GM18870 (cell line): ENCODE data around the gene TOLLIP.
"Not testable (repeated sequence)": the region's sequence is repeated elsewhere in the genome, so short reads cannot be mapped to it uniquely, and the experiment has no call there.

ENCODE experiments used
- ATAC-seq: cut with Tn5 transposase; IDR thresholded peaks from one replicate; pipeline ENCODE4 v1.9.1; 2021; ENCODE audit warnings: moderate library complexity; ENCODE audit not compliant: unreplicated experiment

TOLLIP gene

DNA sequence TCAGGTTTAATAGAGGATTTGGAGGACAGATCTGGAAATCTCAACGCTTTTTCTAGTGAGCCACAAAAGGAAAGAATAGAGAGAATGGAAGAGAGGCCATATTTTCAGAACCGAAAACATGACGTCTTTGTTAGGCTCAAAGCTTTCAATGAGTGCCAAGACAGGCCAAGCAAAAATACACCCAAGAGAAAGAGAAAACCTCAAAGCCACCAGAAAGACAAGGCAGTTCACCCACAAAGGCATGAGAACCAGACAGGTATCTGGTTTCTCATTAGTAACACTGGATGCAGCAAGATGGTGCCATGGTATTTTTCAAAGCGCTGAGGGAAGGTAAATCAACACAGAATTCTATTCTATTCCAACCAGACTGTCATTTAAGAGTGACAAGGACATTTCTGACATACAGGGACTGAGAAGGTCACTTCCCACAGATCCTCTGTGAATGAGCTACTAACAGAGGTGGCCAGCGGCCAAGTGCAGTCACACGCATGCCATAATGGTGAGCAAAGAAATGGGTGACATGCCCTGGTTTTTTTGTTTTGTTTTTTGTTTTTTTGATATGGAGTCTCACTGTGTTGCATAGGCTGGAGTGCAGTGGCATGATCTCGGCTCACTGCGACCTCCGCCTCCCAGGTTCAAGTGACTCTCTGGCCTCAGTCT is 41.9 kb downstream of the TOLLIP start:
- no peak for ATAC-seq

- not testable (repeated sequence) for ATAC-seq
These were observed 42.5 kb downstream of the TOLLIP start for GRCh38 chr11:1266976-1267375.

DNA sequence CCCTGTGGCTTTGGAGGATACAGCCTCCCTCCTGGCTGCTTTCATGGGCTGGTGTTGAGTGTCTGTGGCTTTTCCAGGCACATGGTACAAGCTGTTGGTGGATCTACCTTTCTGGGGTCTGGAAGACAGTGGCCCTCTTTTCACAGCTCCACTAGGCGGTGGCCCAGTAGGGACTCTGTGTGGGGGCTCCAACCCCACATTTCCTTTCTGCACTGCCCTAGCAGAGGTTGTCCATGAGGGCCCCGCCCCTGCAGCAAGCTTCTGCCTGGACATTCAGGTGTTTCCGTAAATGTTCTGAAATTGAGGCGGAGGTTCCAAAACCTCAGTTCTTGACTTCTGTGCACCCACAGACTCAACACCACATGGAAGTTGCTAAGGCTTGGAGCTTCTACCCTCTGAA is 44.0 kb downstream of the TOLLIP start:
- not testable (repeated sequence) for ATAC-seq

- ATAC-seq: not testable (repeated sequence)
These were observed 45.0 kb downstream of the TOLLIP start for GRCh38 chr11:1264444-1264843.

GRCh38 chr11:1263010-1263409 is 46.4 kb downstream of the TOLLIP start:
- ATAC-seq: no peak

DNA sequence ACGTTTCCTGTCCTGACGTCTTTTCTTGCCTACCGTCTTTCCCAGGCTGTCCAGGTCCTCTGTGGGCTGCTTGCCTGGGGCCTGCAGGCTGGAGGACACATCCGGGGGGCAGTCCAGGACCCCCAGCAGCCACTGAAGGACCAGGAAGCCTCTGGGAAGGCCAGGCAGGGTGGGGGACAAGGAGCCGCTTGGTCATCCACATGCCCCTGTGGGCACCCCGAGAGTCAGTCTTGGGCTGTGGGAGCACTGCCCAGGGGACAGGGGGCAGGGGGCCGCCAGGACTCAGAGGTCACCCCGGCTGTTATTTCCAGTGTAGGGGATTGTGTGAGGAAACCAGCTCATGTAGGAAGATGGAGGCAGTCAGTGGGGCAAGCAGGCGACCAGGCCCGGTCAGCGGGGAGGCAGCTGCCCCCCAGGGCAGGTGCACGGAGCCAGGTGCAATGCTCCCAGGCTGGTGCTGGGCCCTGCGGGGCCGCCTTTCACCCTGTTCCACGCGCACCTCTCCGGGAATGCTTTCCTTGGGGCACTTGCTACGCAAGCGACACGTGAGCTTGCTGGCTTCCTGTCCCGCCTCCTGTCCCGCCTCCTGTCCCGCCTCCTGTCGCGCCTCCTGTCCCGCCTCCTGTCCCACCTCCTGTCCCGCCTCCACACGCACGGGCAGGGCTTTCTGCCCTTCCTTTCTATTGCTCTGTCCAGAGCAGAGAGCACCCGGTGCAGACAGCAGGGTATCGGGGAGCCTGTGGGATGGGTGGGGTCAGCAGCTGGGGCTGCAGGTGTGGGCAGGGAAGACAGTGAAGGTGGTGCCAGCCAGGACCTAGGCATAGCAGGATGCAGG is 47.0 kb downstream of the TOLLIP start:
- ATAC-seq: no peak

GRCh38 chr11:1261241-1262071 is 48.0 kb downstream of the TOLLIP start:
- ATAC-seq: no peak

- ATAC-seq: no peak
These were observed 48.8 kb downstream of the TOLLIP start for GRCh38 chr11:1260620-1261019.

GRCh38 chr11:1260023-1260501 is 49.4 kb downstream of the TOLLIP start:
- ATAC-seq: no peak

DNA sequence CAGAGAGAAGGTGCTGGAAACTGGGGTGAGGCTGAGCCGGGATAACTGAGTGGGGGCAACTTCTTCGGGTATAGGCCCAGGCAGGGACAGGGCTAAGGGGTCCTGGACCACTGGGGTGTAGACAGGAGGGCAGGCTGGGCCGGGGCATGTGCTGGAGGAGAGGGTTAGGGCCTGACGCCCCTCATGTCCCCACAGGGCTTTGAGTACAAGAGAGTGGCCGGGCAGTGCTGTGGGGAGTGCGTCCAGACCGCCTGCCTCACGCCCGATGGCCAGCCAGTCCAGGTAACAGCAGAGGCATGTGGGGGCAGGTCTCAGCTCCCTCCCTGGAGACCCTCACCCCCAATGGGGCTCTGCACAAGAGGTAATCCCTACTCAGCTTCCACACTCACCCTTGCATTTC is 49.9 kb downstream of the TOLLIP start:
- no peak for ATAC-seq

DNA sequence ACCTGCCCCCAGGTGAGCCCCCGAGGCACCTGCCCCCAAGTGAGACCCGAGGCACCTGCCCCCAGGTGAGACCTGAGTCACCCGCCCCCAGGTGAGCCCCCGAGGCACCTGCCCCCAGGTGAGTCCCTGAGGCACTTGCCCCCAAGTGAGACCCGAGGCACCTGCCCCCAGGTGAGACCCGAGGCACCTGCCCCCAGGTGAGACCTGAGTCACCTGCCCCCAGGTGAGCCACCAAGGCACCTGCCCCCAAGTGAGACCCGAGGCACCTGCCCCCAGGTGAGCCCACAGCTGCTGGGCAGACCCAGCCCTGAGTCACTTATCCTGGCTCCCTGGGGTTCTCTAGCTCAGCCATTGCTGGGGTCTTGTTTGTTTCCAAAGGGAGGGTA is 50.4 kb downstream of the TOLLIP start:
- ATAC-seq: no peak

DNA sequence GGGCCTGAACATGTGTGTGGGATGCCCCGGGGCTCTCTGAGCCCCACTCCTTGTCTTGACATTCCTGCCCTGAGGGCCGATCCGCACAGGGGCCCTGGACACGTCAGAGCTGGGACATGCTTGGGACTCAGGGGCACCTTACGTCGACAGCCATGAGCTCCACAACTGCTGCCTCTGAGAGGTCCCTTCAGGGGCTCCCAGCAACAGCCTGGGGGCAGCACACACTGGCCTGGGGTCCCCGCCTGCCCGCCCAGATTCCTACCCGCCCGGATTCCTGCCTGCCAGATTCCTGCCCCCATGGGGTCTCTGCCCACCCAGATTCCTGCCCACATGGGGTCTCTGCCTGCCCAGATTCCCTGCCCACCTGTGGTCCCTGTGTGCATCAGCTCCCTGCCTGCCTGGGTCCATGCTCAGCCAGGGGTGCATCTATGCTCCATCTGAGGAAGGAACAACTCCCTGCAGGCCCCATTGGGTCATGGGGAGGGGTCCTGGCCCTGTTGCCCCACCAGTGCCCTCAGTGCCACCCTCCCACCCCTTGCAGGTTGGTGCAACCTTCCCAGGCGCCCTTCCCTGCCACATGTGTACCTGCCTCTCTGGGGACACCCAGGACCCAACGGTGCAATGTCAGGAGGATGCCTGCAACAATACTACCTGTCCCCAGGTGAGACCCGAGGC is 50.9 kb downstream of the TOLLIP start:
- no peak for ATAC-seq

DNA sequence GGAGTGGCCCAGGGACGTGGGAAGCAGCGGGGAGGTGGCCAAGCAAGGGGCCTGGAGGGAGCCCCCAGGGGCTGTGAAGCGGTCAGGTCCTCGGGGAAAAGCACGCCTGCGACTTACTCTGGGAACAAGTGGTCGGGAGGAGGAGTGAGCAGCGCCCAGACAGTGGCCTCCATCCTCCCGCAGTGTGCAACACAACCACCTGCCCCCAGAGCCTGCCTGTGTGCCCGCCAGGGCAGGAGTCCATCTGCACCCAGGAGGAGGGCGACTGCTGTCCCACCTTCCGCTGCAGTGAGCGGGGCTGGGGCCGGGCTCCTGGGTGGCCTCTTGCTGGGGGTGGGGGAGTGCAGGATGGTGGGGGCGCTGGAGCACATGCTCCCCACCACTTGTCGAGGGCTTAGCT is 51.5 kb downstream of the TOLLIP start:
- no peak for ATAC-seq

DNA sequence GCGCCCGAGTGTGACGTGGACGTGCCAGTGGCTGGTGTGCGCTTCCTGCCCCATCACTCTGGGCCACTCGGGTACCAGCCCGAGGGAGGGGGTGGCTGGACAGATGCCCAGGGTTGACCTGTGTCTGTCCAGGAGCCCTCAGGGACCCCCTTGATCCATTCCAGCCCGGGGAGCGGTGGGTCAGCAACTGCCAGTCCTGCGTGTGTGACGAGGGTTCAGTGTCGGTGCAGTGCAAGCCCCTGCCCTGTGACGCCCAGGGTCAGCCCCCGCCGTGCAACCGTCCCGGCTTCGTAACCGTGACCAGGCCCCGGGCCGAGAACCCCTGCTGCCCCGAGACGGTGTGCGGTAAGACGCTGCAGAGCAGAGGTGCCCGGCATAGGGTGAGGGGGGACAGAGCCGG is 52.1 kb downstream of the TOLLIP start:
- ATAC-seq: no peak

GRCh38 chr11:1256257-1257045 is 53.0 kb downstream of the TOLLIP start:
- ATAC-seq: no peak

GRCh38 chr11:1255151-1255550 is 54.3 kb downstream of the TOLLIP start:
- no peak for ATAC-seq

DNA sequence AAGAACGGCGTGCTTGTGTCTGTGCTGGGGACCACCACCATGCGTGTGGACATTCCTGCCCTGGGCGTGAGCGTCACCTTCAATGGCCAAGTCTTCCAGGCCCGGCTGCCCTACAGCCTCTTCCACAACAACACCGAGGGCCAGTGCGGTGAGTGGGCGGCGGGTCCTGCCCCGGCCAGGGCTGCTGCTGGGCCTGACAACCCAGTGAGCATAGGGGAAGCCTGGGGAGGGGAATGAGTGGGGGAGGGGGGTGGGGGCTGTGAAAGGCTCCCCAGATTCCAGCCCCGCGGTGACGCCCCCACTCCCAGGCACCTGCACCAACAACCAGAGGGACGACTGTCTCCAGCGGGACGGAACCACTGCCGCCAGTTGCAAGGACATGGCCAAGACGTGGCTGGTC is 54.7 kb downstream of the TOLLIP start:
- ATAC-seq: no peak

DNA sequence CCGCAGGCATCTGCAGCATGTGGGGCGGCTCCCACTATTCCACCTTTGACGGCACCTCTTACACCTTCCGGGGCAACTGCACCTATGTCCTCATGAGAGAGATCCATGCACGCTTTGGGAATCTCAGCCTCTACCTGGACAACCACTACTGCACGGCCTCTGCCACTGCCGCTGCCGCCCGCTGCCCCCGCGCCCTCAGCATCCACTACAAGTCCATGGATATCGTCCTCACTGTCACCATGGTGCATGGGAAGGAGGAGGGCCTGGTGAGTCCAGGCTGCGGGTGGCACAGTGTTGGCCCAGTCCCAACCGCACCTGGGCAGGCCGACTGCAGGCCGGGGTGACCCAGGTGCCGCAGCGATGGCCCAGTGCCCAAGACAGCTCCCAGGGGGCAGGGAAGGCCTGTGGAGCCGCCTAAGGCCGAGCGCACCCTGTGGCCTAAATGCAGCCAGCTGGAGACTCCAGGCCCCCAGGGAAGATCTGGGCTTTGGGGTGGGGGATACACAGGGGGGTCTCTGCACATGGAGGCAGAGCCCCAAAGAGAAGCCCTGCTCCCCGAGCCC is 55.3 kb downstream of the TOLLIP start:
- ATAC-seq: no peak

- no peak for ATAC-seq
These were observed 56.3 kb downstream of the TOLLIP start for GRCh38 chr11:1253103-1253485.
